NK-92 (cell line): Measurements from ENCODE around the gene GNPAT.

Source experiments
- DNase-seq: peaks from one replicate; lab custom pipeline; 2025; ENCODE audit not compliant: unreplicated experiment; lab: John Stamatoyannopoulos, UW

Gene GNPAT

GRCh38 chr1:231315887-231316286, 74.9 kb downstream of the GNPAT start:
- DNase-seq = no peak

DNA sequence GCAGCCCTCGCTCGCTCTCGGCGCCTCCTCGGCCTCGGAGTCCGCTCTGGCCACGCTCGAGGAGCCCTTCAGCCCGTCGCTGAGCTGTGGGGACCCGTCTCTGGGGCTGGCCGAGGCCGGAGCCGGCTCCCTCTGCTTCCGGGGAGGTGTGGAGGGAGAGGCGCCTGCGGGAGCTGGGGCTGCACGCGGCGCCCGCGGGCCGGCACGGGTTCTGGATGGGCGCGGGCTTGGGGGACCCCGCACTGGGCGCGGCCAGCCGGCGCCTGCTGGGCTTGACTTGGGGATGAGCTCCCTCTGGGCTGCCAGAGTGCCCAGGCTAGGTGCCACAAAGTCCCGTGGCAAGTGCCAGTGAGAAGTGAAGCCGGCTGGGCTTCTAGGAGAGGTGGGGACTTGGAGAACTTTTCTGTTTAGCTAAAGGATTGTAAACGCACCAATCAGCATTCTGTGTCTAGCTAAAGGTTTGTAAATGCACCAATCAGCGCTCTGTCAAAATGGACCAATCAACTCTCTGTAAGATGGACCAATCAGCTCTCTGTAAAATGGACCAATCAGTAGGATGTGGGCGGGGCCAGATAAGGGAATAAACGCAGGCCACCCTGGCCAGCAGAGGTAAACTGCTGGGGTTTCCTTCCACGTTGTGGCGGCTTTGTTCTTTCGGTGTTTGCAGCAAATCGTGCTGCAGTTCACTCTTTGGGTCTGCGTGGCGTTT, 76.4 kb downstream of the GNPAT start:
- DNase-seq = no peak

GRCh38 chr1:231318015-231318355, 77.0 kb downstream of the GNPAT start:
- DNase-seq = no peak

- DNase-seq = no peak
These were observed 77.6 kb downstream of the GNPAT start for GRCh38 chr1:231318568-231318967.

- no peak for DNase-seq
These were observed 78.1 kb downstream of the GNPAT start for GRCh38 chr1:231319080-231319479.

- DNase-seq = no peak
These were observed 82.0 kb downstream of the GNPAT start for GRCh38 chr1:231322880-231323530.

- no peak for DNase-seq
These were observed 83.6 kb downstream of the GNPAT start for GRCh38 chr1:231324660-231325059.

GRCh38 chr1:231326248-231326647, 85.2 kb downstream of the GNPAT start:
- DNase-seq = no peak
